NCI-H1092 (cell line): ENCODE measurements around the gene GATA5.

Experiments
- DNase-seq: peaks from one replicate; lab custom pipeline; 2025; lab: John Stamatoyannopoulos, UW

GATA5 gene

GRCh38 chr20:62472138-62472940, 3.5 kb downstream of the GATA5 start:
- DNase-seq: no peak

- DNase-seq: no peak
Observed at GRCh38 chr20:62470459-62470858, 5.3 kb downstream of the GATA5 start.

- DNase-seq: no peak
Observed at GRCh38 chr20:62470001-62470400, 5.8 kb downstream of the GATA5 start.

- no peak for DNase-seq
Observed at GRCh38 chr20:62469352-62469751, 6.4 kb downstream of the GATA5 start.

GRCh38 chr20:62466806-62467537, 8.8 kb downstream of the GATA5 start:
- no peak for DNase-seq

DNA sequence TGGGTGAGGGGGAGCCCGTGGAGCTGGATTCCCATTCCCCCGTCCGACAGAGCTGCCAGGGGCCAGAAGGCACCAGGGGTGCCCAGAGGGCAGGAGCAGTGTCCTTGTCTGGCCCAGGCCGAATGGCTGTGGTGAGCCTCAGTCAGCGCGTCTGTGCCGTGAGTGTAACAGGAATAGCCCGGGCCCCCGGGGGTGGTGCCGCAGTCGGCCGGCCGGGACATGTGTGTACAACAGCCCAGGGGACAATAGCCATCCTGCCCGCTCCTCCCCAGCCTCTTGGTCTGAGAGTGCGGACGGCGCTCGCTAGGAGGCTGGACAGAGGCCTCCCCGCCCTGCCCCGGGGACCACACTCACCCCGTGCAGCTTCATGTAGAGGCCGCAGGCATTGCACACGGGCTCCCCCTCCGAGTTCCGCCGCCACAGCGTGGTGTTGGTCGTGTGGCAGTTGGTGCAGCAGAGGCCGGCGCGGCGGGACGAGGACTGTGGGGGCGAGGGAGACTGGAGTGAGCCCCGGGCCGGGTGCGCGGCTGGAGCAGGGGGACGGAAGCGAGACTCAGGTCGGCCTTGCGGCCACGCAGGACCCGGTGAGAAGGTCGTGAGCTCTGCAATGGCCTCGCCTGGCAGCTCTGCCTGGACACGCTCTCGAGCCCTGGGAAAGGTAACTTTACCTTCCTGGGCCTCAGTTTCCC, 9.6 kb downstream of the GATA5 start:
- no peak for DNase-seq

GRCh38 chr20:62464990-62465389, 10.8 kb downstream of the GATA5 start:
- no peak for DNase-seq

GRCh38 chr20:62464425-62464770, 11.4 kb downstream of the GATA5 start:
- no peak for DNase-seq

GRCh38 chr20:62463651-62464424, 12.0 kb downstream of the GATA5 start:
- DNase-seq: no peak

DNA sequence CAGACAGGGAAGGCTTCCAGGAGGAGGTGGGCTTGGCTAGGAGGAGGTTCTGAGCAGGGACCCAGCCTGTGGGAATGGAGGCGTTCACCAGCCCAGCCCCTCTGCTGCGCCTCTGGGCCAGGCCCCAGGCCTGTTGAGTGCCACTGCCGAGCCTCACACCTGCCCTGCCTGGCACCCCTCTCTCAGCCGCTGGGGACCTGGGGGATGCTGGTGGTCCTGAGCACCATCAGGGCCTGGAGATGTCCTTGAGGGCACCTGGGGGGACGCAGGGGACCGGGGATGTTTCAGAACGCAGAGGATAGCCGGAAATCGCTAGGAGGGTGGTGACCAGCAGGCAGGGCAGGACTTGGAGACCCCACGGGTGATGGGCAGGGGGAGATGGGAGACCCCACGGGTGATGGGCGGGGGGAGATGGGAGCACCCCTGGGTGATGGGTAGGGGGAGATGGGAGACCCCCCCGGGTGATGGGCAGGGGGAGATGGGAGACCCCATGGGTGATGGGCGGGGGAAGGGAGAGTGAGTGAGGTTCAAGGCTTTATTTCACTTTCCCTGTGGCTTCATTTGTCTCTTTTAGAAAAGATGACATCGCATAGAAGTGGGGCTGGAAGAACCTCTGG, 12.7 kb downstream of the GATA5 start:
- no peak for DNase-seq

GRCh38 chr20:62461834-62462233, 14.0 kb downstream of the GATA5 start:
- no peak for DNase-seq

- DNase-seq: no peak
Observed at GRCh38 chr20:62461157-62461556, 14.6 kb downstream of the GATA5 start.

- no peak for DNase-seq
Observed at GRCh38 chr20:62460678-62461077, 15.1 kb downstream of the GATA5 start.

GRCh38 chr20:62459488-62459887, 16.3 kb downstream of the GATA5 start:
- no peak for DNase-seq

GRCh38 chr20:62458275-62459251, 17.2 kb downstream of the GATA5 start:
- DNase-seq: no peak

DNA sequence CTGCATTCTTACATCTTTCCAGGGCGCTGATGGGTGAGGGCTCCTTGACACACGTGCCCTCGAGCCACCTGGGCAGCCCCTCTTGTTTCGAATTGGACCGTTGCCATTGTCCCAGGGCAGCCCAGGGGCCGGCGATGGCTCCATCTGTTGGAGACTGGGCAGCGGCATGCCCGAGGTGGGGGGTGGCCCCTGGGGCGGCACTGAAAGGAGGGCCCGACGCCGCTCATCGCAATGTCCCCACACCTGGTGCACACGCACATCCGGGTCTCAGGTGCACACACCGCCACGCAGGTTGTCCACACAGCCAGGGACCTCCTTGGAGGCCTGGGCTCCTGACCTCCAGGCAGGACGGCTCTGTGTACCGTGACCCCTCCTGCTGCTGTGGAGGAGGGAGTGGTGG, 18.0 kb downstream of the GATA5 start:
- no peak for DNase-seq

DNA sequence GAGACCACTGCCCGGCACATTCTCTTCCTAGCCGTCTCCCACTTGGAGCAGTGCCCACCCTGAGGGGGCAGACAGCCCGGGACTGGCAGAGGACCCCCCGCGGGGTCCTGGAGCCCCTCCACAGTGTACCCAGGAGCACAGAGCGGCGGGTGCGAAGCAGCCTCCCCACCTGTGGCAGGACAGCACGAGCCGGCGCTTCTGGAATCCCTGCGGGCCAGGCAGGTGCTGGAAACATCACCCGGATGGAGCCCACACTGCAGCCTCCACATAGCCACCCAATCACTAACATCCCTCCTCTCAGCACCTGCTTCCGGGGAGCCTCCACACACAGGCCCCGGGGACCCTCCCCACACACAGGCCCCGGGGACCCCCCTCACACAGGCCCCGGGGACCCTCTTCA, 18.7 kb downstream of the GATA5 start:
- DNase-seq: no peak

GRCh38 chr20:62455929-62456328, 19.9 kb downstream of the GATA5 start:
- no peak for DNase-seq

DNA sequence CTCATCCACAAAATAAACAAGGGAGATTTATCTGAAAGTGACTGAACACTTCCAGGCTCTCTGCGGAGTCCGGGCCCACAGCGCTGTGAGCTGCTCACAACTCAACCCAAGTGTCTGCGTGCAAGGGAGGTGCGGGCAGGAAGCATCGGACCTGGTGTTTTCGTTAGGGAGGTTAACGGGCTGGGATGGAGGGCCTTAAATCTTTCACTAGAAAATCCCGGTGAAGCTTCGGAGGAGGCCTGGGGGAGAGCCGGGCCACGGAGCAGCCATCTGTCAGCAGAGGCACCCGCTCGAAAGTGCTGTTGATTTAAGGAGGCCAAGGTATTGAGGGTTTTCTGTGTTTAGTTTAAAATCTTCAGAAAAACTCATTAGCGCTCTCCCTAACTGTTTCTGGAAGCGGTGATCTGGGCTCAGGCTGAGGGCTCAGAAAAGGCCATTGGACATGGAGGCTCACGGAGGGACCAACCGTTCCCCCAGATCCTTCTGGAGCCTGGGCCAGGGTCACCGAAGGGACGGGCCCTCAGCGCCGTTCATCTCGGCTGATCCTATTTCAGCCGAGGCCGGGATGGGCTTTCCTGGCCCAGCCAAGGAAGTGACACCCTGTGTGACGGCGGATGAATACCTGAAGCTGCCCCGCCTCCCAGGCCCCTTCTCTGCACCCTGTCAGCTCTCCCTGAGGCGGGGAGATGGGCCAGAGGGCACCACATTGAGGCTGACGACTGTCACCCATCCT, 20.7 kb downstream of the GATA5 start:
- DNase-seq: no peak
